HCT116 (cell line): ENCODE data around the gene GAS2L2. TPM values are rescaled to one million over a fixed set of nuclear protein-coding genes. Genes with fewer than 3 reads are reported as not detected.

Experiments
- ATAC-seq: fragments of 200-7000 bp; cut with Tn5 transposase; 2 replicates; pipeline ENCODE4 v1.9.1; 2020; ENCODE audit warnings: mild to moderate bottlenecking, moderate library complexity
- BruUV-seq: library from RNA; stranded (reverse); fragments of 400-500 nt; replicated peaks from 2 replicates; lab custom pipeline; 2021; lab: Mats Ljungman, UMichigan
- CTCF ChIA-PET: fragments of 300-600 bp; sonication (Branson Sonifier 250); formaldehyde crosslinking; loops from one replicate; lab custom pipeline; 2021; ENCODE audit warnings: antibody characterized with exemption; lab: Charles Lee
- POLR2A ChIA-PET: fragments of 300-600, 350-600 bp; sonication (Branson Sonifier 250); formaldehyde crosslinking; loops from one replicate; lab custom pipeline; 2021; ENCODE audit warnings: antibody characterized with exemption; lab: Charles Lee
- RAD21 ChIA-PET, 2 experiments: fragments of 300-600 bp; sonication (Branson Sonifier 250); formaldehyde crosslinking; loops; one replicate each; lab custom pipeline; 2023; ENCODE audit warnings: low total read pairs in 2 of 2; ENCODE audit not compliant: uncharacterized antibody in 2 of 2, unreplicated experiment in 2 of 2, low non-redundant PET in 1 of 2; lab: Charles Lee
- DNase-seq: peaks from one replicate; pipeline ENCODE4 v3.0.0-alpha.2; 2010; ENCODE audit warnings: low read depth, low spot score
- H2AFZ ChIP-seq: fragments of 200-600 bp; shearing (Covaris generic), sonication (generic); 2 replicates; pipeline ENCODE4 v1.6.1; 2017; ENCODE audit warnings: low read depth, mixed run types, mixed read lengths, antibody characterized with exemption, low read length; ENCODE audit not compliant: poor library complexity, severe bottlenecking
- H3K27ac ChIP-seq: 2 replicates; pipeline ENCODE4 v1.5.1; 2012; ENCODE audit warnings: low read depth, low read length
- H3K27me3 ChIP-seq: fragments of 200-600 bp; sonication (generic); 2 replicates; pipeline ENCODE4 v1.6.1; 2016; ENCODE audit warnings: mixed run types, low read length, mixed read lengths; ENCODE audit not compliant: insufficient read depth
- H3K36me3 ChIP-seq, 2 experiments: fragments of 200-500 bp in 1 of 2; fragments of 200-600 bp in 1 of 2; sonication (Bioruptor generic) in 1 of 2; sonication (generic) in 1 of 2; 2 replicates each; pipeline versions ENCODE4 v1.5.1 to v1.6.1; 2014 to 2016; ENCODE audit warnings: low read length in 2 of 2, inconsistent platforms in 1 of 2, mixed read lengths in 1 of 2, mixed run types in 1 of 2; ENCODE audit not compliant: insufficient read depth in 2 of 2, control insufficient read depth in 1 of 2
- H3K4me1 ChIP-seq, 2 experiments: fragments of 200-600 bp in 1 of 2; sonication (generic) in 1 of 2; 2 replicates each; pipeline versions ENCODE4 v1.5.1 to v1.6.1; 2012 to 2017; ENCODE audit warnings: low read length in 2 of 2, inconsistent platforms in 1 of 2, mild to moderate bottlenecking in 1 of 2, mixed read lengths in 1 of 2, mixed run types in 1 of 2, moderate library complexity in 1 of 2; ENCODE audit not compliant: insufficient read depth in 2 of 2, control insufficient read depth in 1 of 2
- H3K4me2 ChIP-seq: fragments of 200-600 bp; sonication (generic); 2 replicates; pipeline ENCODE4 v1.6.1; 2017; ENCODE audit warnings: mixed run types, low read length, mixed read lengths
- H3K4me3 ChIP-seq, 2 experiments: fragments of 200-600 bp in 1 of 2; sonication (generic) in 1 of 2; replicated peaks in 1 of 2; 2 replicates each; pipeline ENCODE4 v1.5.1; 2011 to 2016; ENCODE audit warnings: low read length in 2 of 2, control low read depth in 1 of 2, low read depth in 1 of 2, mild to moderate bottlenecking in 1 of 2, mixed read lengths in 1 of 2, mixed run types in 1 of 2
- H3K79me2 ChIP-seq: fragments of 200-600 bp; sonication (generic); 2 replicates; pipeline ENCODE4 v1.6.1; 2017; ENCODE audit warnings: mild to moderate bottlenecking, mixed run types, low read length, moderate library complexity, mixed read lengths; ENCODE audit not compliant: insufficient read depth
- H3K9ac ChIP-seq: fragments of 200-600 bp; sonication (generic); 2 replicates; pipeline ENCODE4 v1.6.1; 2016; ENCODE audit warnings: low read length, mixed read lengths
- H3K9me2 ChIP-seq: fragments of 200-600 bp; sonication (generic), shearing (Covaris generic); 2 replicates; pipeline ENCODE4 v1.6.1; 2017; ENCODE audit warnings: mixed run types, mild to moderate bottlenecking, moderate library complexity; ENCODE audit not compliant: insufficient read depth
- H3K9me3 ChIP-seq, 2 experiments: fragments of 200-500 bp in 1 of 2; fragments of 200-600 bp in 1 of 2; sonication (Bioruptor generic) in 1 of 2; sonication (generic) in 1 of 2; 2 replicates each; pipeline ENCODE4 v1.6.1; 2014 to 2017; ENCODE audit warnings: low read length in 2 of 2, mixed read lengths in 2 of 2, inconsistent platforms in 1 of 2, low read depth in 1 of 2, mild to moderate bottlenecking in 1 of 2, mixed run types in 1 of 2, moderate library complexity in 1 of 2; ENCODE audit not compliant: control insufficient read depth in 1 of 2, insufficient read depth in 1 of 2
- H4K20me1 ChIP-seq: fragments of 200-600 bp; sonication (generic), shearing (Covaris generic); 2 replicates; pipeline ENCODE4 v1.6.1; 2017; ENCODE audit warnings: mixed run types, mild to moderate bottlenecking, moderate library complexity; ENCODE audit not compliant: insufficient read depth
- EGR1 ChIP-seq: IDR thresholded peaks from 2 replicates; pipeline ENCODE4 v1.6.1; 2012; ENCODE audit warnings: low read depth
- ELF1 ChIP-seq: IDR thresholded peaks from 2 replicates; pipeline ENCODE4 v1.6.1; 2012; ENCODE audit warnings: low read depth, borderline replicate concordance
- EZH2 ChIP-seq: fragments of 200-600 bp; sonication (generic); IDR thresholded peaks from 2 replicates; pipeline ENCODE4 v1.6.1; 2017; ENCODE audit warnings: antibody characterized with exemption, mixed run types
- EZH2phosphoT487 ChIP-seq: fragments of 200-600 bp; IDR thresholded peaks from 2 replicates; pipeline ENCODE4 v1.6.1; 2018; ENCODE audit warnings: antibody characterized with exemption, borderline replicate concordance
- JUND ChIP-seq: IDR thresholded peaks from 2 replicates; pipeline ENCODE4 v1.6.1; 2012
- POLR2A ChIP-seq: IDR thresholded peaks from 2 replicates; pipeline ENCODE4 v1.7.0; 2011; ENCODE audit warnings: borderline replicate concordance; ENCODE audit not compliant: insufficient read depth, insufficient read length; ENCODE audit errors: extremely low read depth
- RAD21 ChIP-seq: IDR thresholded peaks from 2 replicates; pipeline ENCODE4 v1.6.1; 2012; ENCODE audit warnings: low read depth, mild to moderate bottlenecking
- SIN3A ChIP-seq: IDR thresholded peaks from 2 replicates; pipeline ENCODE4 v1.6.1; 2012; ENCODE audit warnings: low read depth
- SRF ChIP-seq: IDR thresholded peaks from 2 replicates; pipeline ENCODE4 v1.6.1; 2012; ENCODE audit warnings: low read depth
- TCF7L2 ChIP-seq: IDR thresholded peaks from 2 replicates; pipeline ENCODE4 v1.7.0; 2011; ENCODE audit warnings: borderline replicate concordance, inconsistent platforms; ENCODE audit not compliant: insufficient read depth, insufficient read length; ENCODE audit errors: extremely low read depth
- ZFX ChIP-seq: fragments of 450-650 bp; IDR thresholded peaks from 2 replicates; pipeline ENCODE4 v1.6.1; 2017
- ZNF274 ChIP-seq: fragments of 200-500 bp; sonication (Bioruptor generic); IDR thresholded peaks from 2 replicates; pipeline ENCODE4 v1.6.1; 2014; ENCODE audit warnings: mild to moderate bottlenecking, low read depth, low read length, inconsistent platforms
- intact Hi-C: fragments of 100-400 bp; cut with micrococcal nuclease; formaldehyde crosslinking; loops from 2 replicates; pipeline ENCODE4 v1.10.0; 2022
- total RNA-seq: library from RNA; stranded (reverse); gene quantifications from one replicate; pipeline ENCODE4 v1.2.1, GENCODE V29; 2021; ENCODE audit not compliant: unreplicated experiment
- TF ChIP-seq, protein P1 (sequence below): IDR thresholded peaks from 2 replicates; pipeline ENCODE4 v1.6.1; 2012
- TF ChIP-seq, protein P2 (sequence below): IDR thresholded peaks from 2 replicates; pipeline ENCODE4 v1.6.1; 2012
- TF ChIP-seq, protein P3 (sequence below): IDR thresholded peaks from 2 replicates; pipeline ENCODE4 v1.6.1; 2012; ENCODE audit warnings: low read depth

GAS2L2 gene
- total RNA-seq, 1 experiment from 2014 or later: not detected

GRCh38 chr17:35748979-35749378 is 4.1 kb downstream of the GAS2L2 start:
- Histone ChIP-seq H3K4me3 (no peak overlapping the region), H3K4me1 (no peaks in the 10 kb centered on the region), H4K20me1 (no peaks in the 10 kb centered on the region), H3K27ac (no peak overlapping the region), H3K9me2 (no peaks in the 10 kb centered on the region), H3K27me3 (peaks cover 4% of the 10 kb centered on the region; the same call in 1 of the 2 replicates), H3K79me2 (no peaks in the 10 kb centered on the region), H3K9ac (no peak overlapping the region), H3K36me3 (no peaks in the 10 kb centered on the region), H3K9me3 (no peaks in the 10 kb centered on the region), H2AFZ (no peak overlapping the region), H3K4me2 (no peak overlapping the region)
- ATAC-seq (no peak), DNase-seq (no peak)
- ChIA-PET POLR2A (no interaction called here), CTCF (interaction anchor here (1.0 kb wide), 1 partner anchor 195 kb away, joined by 4 read pairs; no protein-coding TSS in a partner anchor), RAD21 (interaction anchor here in 1 of 2 experiments (0.6 kb wide), 1 partner anchor 134 kb away, joined by 5 read pairs; no protein-coding TSS in a partner anchor)
- TF ChIP-seq EGR1 (no peak), EZH2 (no peak), JUND (no peak), ZFX (0 out of 2 replicates have a peak, but pooled peaks have one; percentile 8)
- TF ChIP-seq, protein P1, sequence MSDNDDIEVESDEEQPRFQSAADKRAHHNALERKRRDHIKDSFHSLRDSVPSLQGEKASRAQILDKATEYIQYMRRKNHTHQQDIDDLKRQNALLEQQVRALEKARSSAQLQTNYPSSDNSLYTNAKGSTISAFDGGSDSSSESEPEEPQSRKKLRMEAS: no peak
- TF ChIP-seq, protein P2, sequence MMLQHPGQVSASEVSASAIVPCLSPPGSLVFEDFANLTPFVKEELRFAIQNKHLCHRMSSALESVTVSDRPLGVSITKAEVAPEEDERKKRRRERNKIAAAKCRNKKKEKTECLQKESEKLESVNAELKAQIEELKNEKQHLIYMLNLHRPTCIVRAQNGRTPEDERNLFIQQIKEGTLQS: no peak
- no TSS peak for BruUV-seq
- intact Hi-C loops: loop anchor here (5.0 to 10.0 kb wide), 5 partner anchors 437 to 1324 kb away; no protein-coding TSS in a partner anchor

- no peak overlapping the region for H3K9ac ChIP-seq
- no peak for TF ChIP-seq ELF1
- TF ChIP-seq, protein P3, sequence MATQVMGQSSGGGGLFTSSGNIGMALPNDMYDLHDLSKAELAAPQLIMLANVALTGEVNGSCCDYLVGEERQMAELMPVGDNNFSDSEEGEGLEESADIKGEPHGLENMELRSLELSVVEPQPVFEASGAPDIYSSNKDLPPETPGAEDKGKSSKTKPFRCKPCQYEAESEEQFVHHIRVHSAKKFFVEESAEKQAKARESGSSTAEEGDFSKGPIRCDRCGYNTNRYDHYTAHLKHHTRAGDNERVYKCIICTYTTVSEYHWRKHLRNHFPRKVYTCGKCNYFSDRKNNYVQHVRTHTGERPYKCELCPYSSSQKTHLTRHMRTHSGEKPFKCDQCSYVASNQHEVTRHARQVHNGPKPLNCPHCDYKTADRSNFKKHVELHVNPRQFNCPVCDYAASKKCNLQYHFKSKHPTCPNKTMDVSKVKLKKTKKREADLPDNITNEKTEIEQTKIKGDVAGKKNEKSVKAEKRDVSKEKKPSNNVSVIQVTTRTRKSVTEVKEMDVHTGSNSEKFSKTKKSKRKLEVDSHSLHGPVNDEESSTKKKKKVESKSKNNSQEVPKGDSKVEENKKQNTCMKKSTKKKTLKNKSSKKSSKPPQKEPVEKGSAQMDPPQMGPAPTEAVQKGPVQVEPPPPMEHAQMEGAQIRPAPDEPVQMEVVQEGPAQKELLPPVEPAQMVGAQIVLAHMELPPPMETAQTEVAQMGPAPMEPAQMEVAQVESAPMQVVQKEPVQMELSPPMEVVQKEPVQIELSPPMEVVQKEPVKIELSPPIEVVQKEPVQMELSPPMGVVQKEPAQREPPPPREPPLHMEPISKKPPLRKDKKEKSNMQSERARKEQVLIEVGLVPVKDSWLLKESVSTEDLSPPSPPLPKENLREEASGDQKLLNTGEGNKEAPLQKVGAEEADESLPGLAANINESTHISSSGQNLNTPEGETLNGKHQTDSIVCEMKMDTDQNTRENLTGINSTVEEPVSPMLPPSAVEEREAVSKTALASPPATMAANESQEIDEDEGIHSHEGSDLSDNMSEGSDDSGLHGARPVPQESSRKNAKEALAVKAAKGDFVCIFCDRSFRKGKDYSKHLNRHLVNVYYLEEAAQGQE: no peak
- TF ChIP-seq TCF7L2: no peak
- TF ChIP-seq EZH2: no peak
- no peak for TF ChIP-seq SRF
- TF ChIP-seq, protein P1: no peak
- TF ChIP-seq EZH2phosphoT487: no peak
- TF ChIP-seq RAD21: no peak
- no peak for TF ChIP-seq SIN3A
- no peak for TF ChIP-seq POLR2A
- no peak for TF ChIP-seq ZNF274
- H3K79me2 ChIP-seq: no peaks in the 10 kb centered on the region
- intact Hi-C loops: loop anchor here (5.0 to 10.0 kb wide), 5 partner anchors 436 to 1324 kb away; no protein-coding TSS in a partner anchor
- RAD21 ChIA-PET: interaction anchor here in 1 of 2 experiments (0.6 kb wide), 1 partner anchor 134 kb away, joined by 5 read pairs; no protein-coding TSS in a partner anchor
- no peak overlapping the region for H3K4me2 ChIP-seq
- no peaks in the 10 kb centered on the region for H3K36me3 ChIP-seq
- ATAC-seq (no peak), DNase-seq (no peak)
- no peak overlapping the region for H2AFZ ChIP-seq
- CTCF ChIA-PET: interaction anchor here (0.7 to 2.0 kb wide), 3 partner anchors 15 to 209 kb away, joined by 7 to 40 read pairs (median 9); no protein-coding TSS in a partner anchor
- no TSS peak for BruUV-seq
- no peaks in the 10 kb centered on the region for H3K4me1 ChIP-seq
- no peaks in the 10 kb centered on the region for H3K9me2 ChIP-seq
- H3K9me3 ChIP-seq: no peaks in the 10 kb centered on the region
- H3K27ac ChIP-seq: no peak overlapping the region
- no peak overlapping the region for H3K4me3 ChIP-seq
- peaks cover 4% of the 10 kb centered on the region; the same call in 1 of the 2 replicates for H3K27me3 ChIP-seq
- H4K20me1 ChIP-seq: no peaks in the 10 kb centered on the region
- POLR2A ChIA-PET: no interaction called here
Observed at GRCh38 chr17:35748341-35748841, 4.6 kb downstream of the GAS2L2 start.
